ENCODE results near the gene BTN1A1. TPM values are rescaled to one million over a fixed set of nuclear protein-coding genes. Genes with fewer than 3 reads are reported as not detected.

The BTN1A1 gene
- total and polyA plus RNA-seq, 9 of the 15 experiments (the other 6 are each of a cell fraction or from before 2014, with no cell fraction given) = 0.01 to 0.15 (median 0.06) TPM; not detected in 4

- Histone ChIP-seq H3K4me1 (replicated peaks in 1 of 2; ENCODE audit: control insufficient read depth in 2 of 2, insufficient read depth in 2 of 2, low read length in 2 of 2) (peaks cover 13 to 28% of the 10 kb centered on the region in 2 experiments; a peak in 4 of 5 replicates), H2AFZ (ENCODE audit: low read depth, low read length) (peak overlapping the region; percentile 90), H3K27ac (ENCODE audit: extremely low read depth, low read depth, low read length) (peak overlapping the region; percentile 91), H3K9me3 (replicated peaks; ENCODE audit: control insufficient read depth, insufficient read depth, low read depth, low read length) (no peaks in the 10 kb centered on the region), H3K9ac (ENCODE audit: insufficient read depth in 1 of 2, low read depth in 2 of 2, low read length in 2 of 2) (peak overlapping the region; percentile 73 to 84), H4K20me1 (replicated peaks; ENCODE audit: control insufficient read depth, insufficient read depth, low read length) (no peaks in the 10 kb centered on the region), H3K36me3 (ENCODE audit: control insufficient read depth, insufficient read depth, low read length) (no peaks in the 10 kb centered on the region; the same call in 2 of the 3 replicates), H3K4me2 (ENCODE audit: insufficient read depth, low read length) (peak overlapping the region; percentile 73), H3K4me3 (no peak overlapping the region), H3K27me3 (ENCODE audit: control insufficient read depth in 2 of 2, insufficient read depth in 2 of 2, low read length in 2 of 2) (no peaks in the 10 kb centered on the region), H3K79me2 (ENCODE audit: control insufficient read depth, insufficient read depth, low read length) (peaks cover 38% of the 10 kb centered on the region), H3K9me1 (ENCODE audit: control insufficient read depth, insufficient read depth, low read length) (no peaks in the 10 kb centered on the region)
- FAIRE-seq (no peak), DNase-seq (ENCODE audit: extremely low read depth in 1 of 4, low spot score in 3 of 4) (no peak), ATAC-seq (peak; percentile 8)
- ChIA-PET POLR2A (interaction anchor here (0.6 to 3.1 kb wide), 6 partner anchors 17 to 988 kb away, joined by 3 to 14 read pairs (median 4); partner anchors contain the start of gene HMGN4), CTCF (ENCODE audit: low intra/inter-chr PET ratio) (no interaction called here)
- intact Hi-C loops (cut with micrococcal nuclease) = loop anchor here (2.0 kb wide), 1 partner anchor 74 kb away; no protein-coding TSS in a partner anchor
- in situ Hi-C loops (cut with MboI) = no loop called here
- 17% methylated on average over 17 of the region's 21 CpGs for WGBS (ENCODE audit: insufficient coverage, low coverage, missing lambda C conversion rate)
- BruUV-seq (replicated peaks) = TSS peak; percentile 98
- TF ChIP-seq KAT8 (IDR thresholded peaks at IDR 0.05; ENCODE audit: low read depth) (no peak), CBX1 (IDR thresholded peaks at IDR 0.05; ENCODE audit: low read depth) (no peak), FOXK1 (CRISPR knock-in tag; IDR thresholded peaks at IDR 0.05; ENCODE audit: borderline replicate concordance) (0 out of 2 replicates have a peak, but pooled peaks have one; percentile 67), MGA (IDR thresholded peaks at IDR 0.05) (peak; percentile 99), RBM39 (optimal IDR thresholded peaks at IDR 0.05; ENCODE audit: low read depth, low read length) (no peak), ZNF347 (CRISPR knock-in tag; IDR thresholded peaks at IDR 0.05; ENCODE audit: low read depth) (peak; percentile 31; the same call in 1 of the 2 replicates), ESRRA (IDR thresholded peaks at IDR 0.05; ENCODE audit: borderline replicate concordance, low read depth) (no peak; the same call in 1 of the 2 replicates), HMG20A (CRISPR knock-in tag; conservative IDR thresholded peaks at IDR 0.05) (peak; percentile 60; the same call in 1 of the 2 replicates), CXXC5 (CRISPR knock-in tag; IDR thresholded peaks at IDR 0.05) (peak; percentile 92), ZNF668 (CRISPR knock-in tag; IDR thresholded peaks at IDR 0.05) (peak; percentile 93), COPS2 (conservative IDR thresholded peaks at IDR 0.05) (no peak), MBD2 (IDR thresholded peaks at IDR 0.05; ENCODE audit: borderline replicate concordance, low read depth) (peak; percentile 13; the same call in 1 of the 2 replicates)
These were observed 20.2 kb downstream of the BTN1A1 start for GRCh38 chr6:26520237-26520849.
